GM12865 (cell line): ENCODE results near the gene CEP104.

Experiments used
- DNase-seq: peaks from one replicate; pipeline ENCODE4 v3.0.0; 2010; ENCODE audit warnings: low read depth
- H3K4me3 ChIP-seq: 2 replicates; pipeline ENCODE4 v1.5.1; 2011; ENCODE audit warnings: mild to moderate bottlenecking, low read depth, low read length, control low read depth
- CTCF ChIP-seq: IDR thresholded peaks from 2 replicates; pipeline ENCODE4 v1.5.1; 2011; ENCODE audit warnings: low read length, control low read depth, low read depth, inconsistent platforms; ENCODE audit not compliant: insufficient read depth; ENCODE audit errors: missing control alignments

Gene CEP104

DNA sequence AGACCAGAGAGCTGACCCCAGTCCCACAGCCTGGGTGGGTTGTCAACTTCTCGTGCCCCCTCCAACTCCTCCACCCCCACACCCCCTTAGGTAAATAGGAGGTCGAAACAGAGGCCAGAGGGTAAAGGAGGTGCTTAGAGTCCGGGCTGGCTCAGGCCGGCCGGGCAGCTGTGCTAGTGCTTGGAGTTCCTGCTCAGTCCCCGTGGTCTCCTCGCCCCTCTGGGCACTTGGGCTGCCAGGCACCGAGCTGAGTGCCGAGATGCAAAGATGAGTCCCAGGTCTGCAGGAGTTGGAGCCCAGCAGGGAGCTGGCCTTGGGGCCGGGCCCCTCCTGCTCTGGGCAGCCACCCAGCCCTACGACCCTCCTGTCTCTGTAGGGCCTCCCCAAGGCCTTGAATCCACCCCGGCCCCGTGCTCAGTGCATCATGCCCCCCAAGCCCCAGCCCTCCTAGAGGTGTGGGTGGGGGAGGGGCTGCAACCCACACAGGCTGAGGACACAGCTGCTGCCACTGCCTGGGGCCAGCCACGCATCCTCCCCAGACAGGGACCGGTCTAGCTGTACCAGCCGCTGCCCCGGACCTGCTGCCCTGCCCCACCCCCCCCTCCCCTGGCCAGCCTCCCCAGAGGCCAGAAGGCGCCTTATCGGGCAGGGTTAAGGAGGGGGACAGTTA, 82.6 kb downstream of the CEP104 start:
- no peak overlapping the region for H3K4me3 ChIP-seq
- no peak for DNase-seq
- no peak for TF ChIP-seq CTCF

GRCh38 chr1:3773572-3774275, 83.3 kb downstream of the CEP104 start:
- no peak for DNase-seq
- no peak overlapping the region for H3K4me3 ChIP-seq

DNA sequence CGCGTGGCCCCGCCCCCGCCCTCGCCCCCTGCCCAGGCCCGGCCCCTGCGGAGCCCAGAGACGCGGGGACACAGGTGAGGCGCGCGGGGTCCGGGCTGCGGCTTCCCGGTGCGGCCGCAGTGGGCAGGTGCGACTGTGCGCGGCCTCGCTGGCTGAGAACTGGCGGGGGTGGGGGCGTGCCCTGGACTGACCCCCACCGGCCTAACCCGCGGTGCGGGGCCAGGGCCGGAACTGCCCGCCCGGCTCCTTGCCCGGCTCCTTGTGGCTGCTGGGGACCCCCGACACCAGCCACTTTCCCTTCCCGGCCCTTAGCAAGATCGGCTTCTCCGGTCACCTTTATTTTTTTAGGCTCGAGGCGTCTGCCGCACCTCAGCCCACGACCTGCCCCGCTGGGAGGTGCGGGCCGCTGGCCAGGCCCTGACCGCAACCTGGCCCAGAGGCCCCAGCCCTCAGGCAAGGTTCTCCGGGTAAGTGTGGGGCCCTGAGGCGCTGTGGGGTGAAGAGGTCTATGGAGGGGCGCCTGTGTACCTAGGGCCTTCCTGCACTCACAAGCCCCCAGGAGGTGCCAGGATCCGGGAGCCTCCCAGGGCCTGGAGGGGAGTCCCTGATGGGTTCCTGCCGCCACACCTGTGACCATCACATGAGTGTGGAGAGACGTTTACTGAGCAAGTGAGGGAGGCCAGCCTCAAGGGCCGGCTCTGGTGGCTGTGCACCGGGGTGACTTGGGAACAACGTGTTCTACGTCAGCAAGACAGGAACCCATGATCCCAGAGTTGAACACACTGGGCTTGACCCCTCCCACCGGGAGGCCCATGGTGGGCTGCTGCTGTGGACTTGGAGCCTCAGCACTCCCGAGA, 84.1 kb downstream of the CEP104 start, which contains the start of gene SMIM1:
Gene SMIM1, plus strand, starts transcription at position 35 of the 857 bp plus-strand sequence. CDS start 2,625 bp downstream, outside the sequence.
- TF ChIP-seq CTCF, result no peak
- DNase-seq, result no peak
- peak within 1 kb of the TSS; percentile 64 for H3K4me3 ChIP-seq

More at GRCh38 chr1:3773572-3774275, 83.3 kb downstream of the CEP104 start:
- TF ChIP-seq CTCF, result no peak

DNA sequence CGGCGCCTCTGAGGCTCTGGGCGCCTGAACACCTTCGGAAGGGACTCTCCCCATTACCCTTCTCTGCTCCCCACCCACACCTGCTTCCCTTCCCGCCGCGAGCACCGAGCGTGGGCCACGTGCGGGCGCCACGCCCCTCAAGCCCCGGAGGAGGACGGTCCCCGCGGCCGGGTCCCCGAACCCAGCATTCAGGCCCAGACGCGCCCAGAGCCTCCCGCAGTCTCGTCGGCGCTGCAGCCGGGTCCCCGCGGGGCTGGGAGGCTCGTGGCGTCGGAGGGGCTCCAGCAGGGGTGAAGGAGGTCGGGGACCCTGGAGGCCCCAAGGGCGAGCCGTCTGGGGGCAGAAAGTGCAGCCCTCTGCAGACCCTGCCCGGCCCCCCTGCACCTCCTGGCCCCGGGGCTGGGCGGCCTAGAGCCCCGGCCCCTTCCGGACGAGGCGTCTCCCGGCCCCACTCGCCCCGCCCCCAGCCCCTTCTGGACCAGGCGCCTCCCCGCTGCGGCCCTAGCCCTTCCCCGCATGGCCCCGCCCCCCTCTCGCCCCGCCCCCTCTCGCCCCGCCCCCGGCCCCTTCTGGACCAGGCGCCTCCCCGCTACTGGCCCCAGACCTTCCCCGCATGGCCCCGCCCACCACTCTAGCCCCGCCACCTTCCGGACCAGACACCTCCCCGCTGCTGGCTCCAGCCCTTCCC, 84.8 kb downstream of the CEP104 start:
- H3K4me3 ChIP-seq, result peak overlapping the region; percentile 64
- DNase-seq, result peak; percentile 92
- no peak for TF ChIP-seq CTCF

- no peak for TF ChIP-seq CTCF
- DNase-seq, result no peak
- H3K4me3 ChIP-seq, result peak overlapping the region; percentile 64
These were observed 85.6 kb downstream of the CEP104 start for GRCh38 chr1:3771108-3772026.
